GM23338 (cell line): ENCODE results near the gene GSTA2. TPM values are rescaled to one million over a fixed set of nuclear protein-coding genes. Genes with fewer than 3 reads are reported as not detected.
"Not testable (repeated sequence)": the region's sequence is repeated elsewhere in the genome, so short reads cannot be mapped to it uniquely, and the experiment has no call there.

Source experiments
- ATAC-seq: fragments of 200-7000 bp; cut with Tn5 transposase; 3 replicates; pipeline ENCODE4 v1.9.1; 2020
- DNase-seq: peaks from one replicate; pipeline ENCODE4 v3.0.0-alpha.2; 2015; ENCODE audit warnings: low spot score
- H2AFZ ChIP-seq: fragments of 200-600 bp; sonication (generic); 2 replicates; pipeline ENCODE4 v1.8.0; 2016; ENCODE audit warnings: antibody characterized with exemption, mild to moderate bottlenecking, moderate library complexity
- H3F3A ChIP-seq: fragments of 200-600 bp; sonication (generic); replicated peaks from 2 replicates; pipeline ENCODE4 v1.8.0; 2017; ENCODE audit warnings: antibody characterized with exemption, mixed run types, low read depth
- H3K27ac ChIP-seq: fragments of 200-600 bp; sonication (generic); 2 replicates; pipeline ENCODE4 v1.6.1; 2016; ENCODE audit warnings: low read depth
- H3K27me3 ChIP-seq: fragments of 200-600 bp; sonication (generic); 2 replicates; pipeline ENCODE4 v1.8.0; 2016; ENCODE audit warnings: mild to moderate bottlenecking, mixed run types, moderate library complexity; ENCODE audit not compliant: insufficient read depth
- H3K36me3 ChIP-seq: fragments of 200-600 bp; sonication (generic); 2 replicates; pipeline ENCODE4 v1.8.0; 2016; ENCODE audit warnings: mild to moderate bottlenecking; ENCODE audit not compliant: insufficient read depth
- H3K4me1 ChIP-seq: fragments of 200-600 bp; sonication (generic); 2 replicates; pipeline ENCODE4 v1.8.0; 2016; ENCODE audit warnings: mild to moderate bottlenecking, moderate library complexity; ENCODE audit not compliant: insufficient read depth
- H3K4me2 ChIP-seq: fragments of 200-600 bp; sonication (generic); 2 replicates; pipeline ENCODE4 v1.7.1; 2017; ENCODE audit warnings: mixed run types
- H3K4me3 ChIP-seq: fragments of 200-600 bp; sonication (generic); 2 replicates; pipeline ENCODE4 v1.6.1; 2016; ENCODE audit warnings: mixed run types
- H3K79me2 ChIP-seq: fragments of 200-600 bp; sonication (generic); replicated peaks from 2 replicates; pipeline ENCODE4 v1.8.0; 2017; ENCODE audit warnings: mild to moderate bottlenecking; ENCODE audit not compliant: insufficient read depth
- H3K9me2 ChIP-seq: fragments of 200-600 bp; sonication (generic); 2 replicates; pipeline ENCODE4 v1.8.0; 2017; ENCODE audit not compliant: insufficient read depth
- H4K20me1 ChIP-seq: fragments of 200-600 bp; sonication (generic); replicated peaks from 2 replicates; pipeline ENCODE4 v1.8.0; 2017; ENCODE audit warnings: mild to moderate bottlenecking; ENCODE audit not compliant: insufficient read depth
- H3K27ac Mint-ChIP-seq: 2 replicates; pipeline ENCODE4 v1.8.0; 2020; ENCODE audit warnings: inconsistent platforms, mild to moderate bottlenecking, moderate library complexity, mixed read lengths
- H3K27me3 Mint-ChIP-seq: 3 replicates; pipeline ENCODE4 v1.8.0; 2022; ENCODE audit warnings: low read depth, mild to moderate bottlenecking, moderate library complexity, mixed read lengths, inconsistent platforms; ENCODE audit not compliant: insufficient read depth, poor library complexity
- H3K36me3 Mint-ChIP-seq: 3 replicates; pipeline ENCODE4 v1.8.0; 2021; ENCODE audit warnings: low read depth, mild to moderate bottlenecking, inconsistent platforms, moderate library complexity, mixed read lengths
- H3K4me1 Mint-ChIP-seq: 3 replicates; pipeline ENCODE4 v1.8.0; 2020; ENCODE audit warnings: mild to moderate bottlenecking, inconsistent platforms, mixed read lengths
- H3K4me3 Mint-ChIP-seq: 3 replicates; pipeline ENCODE4 v1.8.0; 2021; ENCODE audit warnings: moderate library complexity, mild to moderate bottlenecking, inconsistent platforms, mixed read lengths
- H3K9me3 Mint-ChIP-seq: 3 replicates; pipeline ENCODE4 v1.8.0; 2020; ENCODE audit warnings: moderate library complexity, mild to moderate bottlenecking, inconsistent platforms, mixed read lengths
- CREB1 ChIP-seq: fragments of 250-450 bp; sonication (Bioruptor Pico); IDR thresholded peaks from 2 replicates; pipeline ENCODE4 v1.5.0; 2020; ENCODE audit warnings: low read depth, mild to moderate bottlenecking, moderate library complexity
- EZH2 ChIP-seq: fragments of 200-600 bp; sonication (generic); IDR thresholded peaks from one replicate; pipeline ENCODE4 v1.8.0; 2017; ENCODE audit warnings: antibody characterized with exemption, mild to moderate bottlenecking, low read depth; ENCODE audit not compliant: unreplicated experiment
- JUNB ChIP-seq: IDR thresholded peaks from one replicate; pipeline ENCODE4 v1.6.1; 2016; ENCODE audit warnings: antibody characterized with exemption; ENCODE audit not compliant: unreplicated experiment
- STAT1 ChIP-seq: IDR thresholded peaks from one replicate; pipeline ENCODE4 v1.6.1; 2016; ENCODE audit warnings: antibody characterized with exemption; ENCODE audit not compliant: unreplicated experiment
- ZNF114 ChIP-seq: fragments of 250-450 bp; sonication (Bioruptor Pico); IDR thresholded peaks from 2 replicates; pipeline ENCODE4 v1.5.0; 2020; ENCODE audit warnings: mild to moderate bottlenecking, moderate library complexity
- polyA plus RNA-seq: library from polyadenylated mRNA; unstranded; fragments of >200 nt; fragmentation: Nextera tagmentation; extraction: Ambion mirVana; gene quantifications from 2 replicates; pipeline ENCODE4 v1.2.1, GENCODE V29; 2016
- total RNA-seq: library from RNA; depleted of rRNA; stranded (reverse); fragments of >200 nt; shearing (Covaris generic); gene quantifications from 2 replicates; pipeline ENCODE4 v1.2.3, GENCODE V29; 2014
- TF ChIP-seq, protein P1 (sequence below): IDR thresholded peaks from 2 replicates; pipeline ENCODE4 v1.6.1; 2016; ENCODE audit warnings: antibody characterized with exemption
- TF ChIP-seq, protein P2 (sequence below): fragments of 250-450 bp; sonication (Bioruptor Pico); IDR thresholded peaks from 2 replicates; pipeline ENCODE4 v1.5.0; 2020; ENCODE audit warnings: mild to moderate bottlenecking, moderate library complexity
- TF ChIP-seq, protein P3 (sequence below): IDR thresholded peaks from one replicate; pipeline ENCODE4 v1.6.1; 2018; ENCODE audit warnings: antibody characterized with exemption; ENCODE audit not compliant: unreplicated experiment

GSTA2 gene
- total and polyA plus RNA-seq, 2 experiments from 2014 or later = not detected

DNA sequence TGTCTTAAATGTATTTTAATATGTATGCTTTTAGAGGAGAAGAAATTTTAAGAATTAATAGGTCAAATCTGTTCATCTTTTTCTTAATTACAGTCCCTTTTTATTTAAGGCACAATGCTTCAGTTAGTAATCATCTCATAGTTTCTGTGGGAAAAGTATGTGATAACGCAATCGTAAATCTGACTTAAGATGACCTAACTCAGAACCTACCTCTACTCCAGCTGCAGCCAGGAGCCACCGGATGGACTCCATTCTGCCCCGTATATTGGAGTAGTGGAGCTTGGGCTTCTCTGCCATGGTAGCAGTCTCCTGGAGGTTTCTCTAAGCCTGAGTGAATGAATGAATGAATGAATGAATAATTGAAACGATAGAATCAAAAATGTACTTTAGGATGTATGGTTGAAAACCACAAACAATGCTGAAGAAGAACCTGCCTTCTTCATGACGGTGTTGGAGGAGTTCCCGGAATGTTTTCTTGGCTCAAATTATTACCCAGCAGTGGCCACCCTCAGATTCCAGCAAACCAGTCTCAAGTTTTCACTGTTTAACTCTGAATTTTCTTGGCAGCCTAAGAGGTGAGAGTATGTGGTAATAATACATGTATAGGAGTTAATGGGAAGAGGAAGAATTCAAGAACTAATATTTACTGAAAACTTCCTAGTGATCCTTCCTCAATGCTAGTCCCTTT, 5.5 kb downstream of the GSTA2 start:
- not testable (repeated sequence) for H3K9me3 Mint-ChIP-seq, H3F3A ChIP-seq, H3K27me3 Mint-ChIP-seq, DNase-seq, H3K9me2 ChIP-seq, H3K4me2 ChIP-seq, H2AFZ ChIP-seq, H3K4me1 ChIP-seq, H4K20me1 ChIP-seq, H3K27ac ChIP-seq, H3K36me3 Mint-ChIP-seq, H3K4me1 Mint-ChIP-seq, H3K79me2 ChIP-seq, H3K27me3 ChIP-seq, ATAC-seq, H3K27ac Mint-ChIP-seq, H3K4me3 ChIP-seq, H3K4me3 Mint-ChIP-seq, H3K36me3 ChIP-seq

DNA sequence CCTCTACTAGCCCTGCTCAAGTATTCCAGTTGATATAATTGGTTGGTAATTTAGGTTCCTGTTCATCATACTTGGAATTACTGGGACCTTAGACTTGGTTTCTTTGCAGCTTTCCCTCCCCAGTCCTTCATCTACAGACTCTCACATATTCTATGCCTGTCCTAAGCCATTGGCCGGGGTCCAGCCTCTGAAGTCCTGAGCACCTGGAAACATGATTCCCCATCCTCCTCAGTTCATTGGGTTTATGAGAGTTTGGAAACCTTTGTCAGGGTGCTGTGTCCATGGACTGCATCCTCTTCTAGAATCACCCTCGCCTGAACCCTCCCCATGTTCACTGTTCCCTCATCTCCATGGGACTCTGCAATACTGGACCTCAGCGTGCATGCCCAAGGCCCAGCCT, 8.8 kb downstream of the GSTA2 start:
- H3K36me3 Mint-ChIP-seq = peaks cover 16% of the 10 kb centered on the region

More for the DNA sequence above, 8.8 kb downstream of the GSTA2 start:
- Histone ChIP-seq H3K36me3 (no peaks in the 10 kb centered on the region), H3K4me3 (no peak overlapping the region), H3K27ac (no peak overlapping the region), H4K20me1 (no peaks in the 10 kb centered on the region), H3K27me3 (no peaks in the 10 kb centered on the region), H2AFZ (no peak overlapping the region), H3K9me2 (no peaks in the 10 kb centered on the region), H3K79me2 (no peaks in the 10 kb centered on the region), H3K4me1 (no peaks in the 10 kb centered on the region), H3K4me2 (no peak overlapping the region), H3F3A (no peaks in the 10 kb centered on the region)
- Mint-ChIP-seq H3K27ac (no peak overlapping the region), H3K4me1 (peaks cover 7% of the 10 kb centered on the region), H3K27me3 (peaks cover 8% of the 10 kb centered on the region), H3K4me3 (no peak overlapping the region), H3K9me3 (peaks cover 23% of the 10 kb centered on the region)
- no peak for ATAC-seq
- DNase-seq = no peak
- TF ChIP-seq ZNF114 (CRISPR knock-in tag) = no peak
- TF ChIP-seq, protein P1, sequence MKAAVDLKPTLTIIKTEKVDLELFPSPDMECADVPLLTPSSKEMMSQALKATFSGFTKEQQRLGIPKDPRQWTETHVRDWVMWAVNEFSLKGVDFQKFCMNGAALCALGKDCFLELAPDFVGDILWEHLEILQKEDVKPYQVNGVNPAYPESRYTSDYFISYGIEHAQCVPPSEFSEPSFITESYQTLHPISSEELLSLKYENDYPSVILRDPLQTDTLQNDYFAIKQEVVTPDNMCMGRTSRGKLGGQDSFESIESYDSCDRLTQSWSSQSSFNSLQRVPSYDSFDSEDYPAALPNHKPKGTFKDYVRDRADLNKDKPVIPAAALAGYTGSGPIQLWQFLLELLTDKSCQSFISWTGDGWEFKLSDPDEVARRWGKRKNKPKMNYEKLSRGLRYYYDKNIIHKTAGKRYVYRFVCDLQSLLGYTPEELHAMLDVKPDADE = no peak
- TF ChIP-seq EZH2 = no peak
- TF ChIP-seq JUNB = no peak
- TF ChIP-seq, protein P2, sequence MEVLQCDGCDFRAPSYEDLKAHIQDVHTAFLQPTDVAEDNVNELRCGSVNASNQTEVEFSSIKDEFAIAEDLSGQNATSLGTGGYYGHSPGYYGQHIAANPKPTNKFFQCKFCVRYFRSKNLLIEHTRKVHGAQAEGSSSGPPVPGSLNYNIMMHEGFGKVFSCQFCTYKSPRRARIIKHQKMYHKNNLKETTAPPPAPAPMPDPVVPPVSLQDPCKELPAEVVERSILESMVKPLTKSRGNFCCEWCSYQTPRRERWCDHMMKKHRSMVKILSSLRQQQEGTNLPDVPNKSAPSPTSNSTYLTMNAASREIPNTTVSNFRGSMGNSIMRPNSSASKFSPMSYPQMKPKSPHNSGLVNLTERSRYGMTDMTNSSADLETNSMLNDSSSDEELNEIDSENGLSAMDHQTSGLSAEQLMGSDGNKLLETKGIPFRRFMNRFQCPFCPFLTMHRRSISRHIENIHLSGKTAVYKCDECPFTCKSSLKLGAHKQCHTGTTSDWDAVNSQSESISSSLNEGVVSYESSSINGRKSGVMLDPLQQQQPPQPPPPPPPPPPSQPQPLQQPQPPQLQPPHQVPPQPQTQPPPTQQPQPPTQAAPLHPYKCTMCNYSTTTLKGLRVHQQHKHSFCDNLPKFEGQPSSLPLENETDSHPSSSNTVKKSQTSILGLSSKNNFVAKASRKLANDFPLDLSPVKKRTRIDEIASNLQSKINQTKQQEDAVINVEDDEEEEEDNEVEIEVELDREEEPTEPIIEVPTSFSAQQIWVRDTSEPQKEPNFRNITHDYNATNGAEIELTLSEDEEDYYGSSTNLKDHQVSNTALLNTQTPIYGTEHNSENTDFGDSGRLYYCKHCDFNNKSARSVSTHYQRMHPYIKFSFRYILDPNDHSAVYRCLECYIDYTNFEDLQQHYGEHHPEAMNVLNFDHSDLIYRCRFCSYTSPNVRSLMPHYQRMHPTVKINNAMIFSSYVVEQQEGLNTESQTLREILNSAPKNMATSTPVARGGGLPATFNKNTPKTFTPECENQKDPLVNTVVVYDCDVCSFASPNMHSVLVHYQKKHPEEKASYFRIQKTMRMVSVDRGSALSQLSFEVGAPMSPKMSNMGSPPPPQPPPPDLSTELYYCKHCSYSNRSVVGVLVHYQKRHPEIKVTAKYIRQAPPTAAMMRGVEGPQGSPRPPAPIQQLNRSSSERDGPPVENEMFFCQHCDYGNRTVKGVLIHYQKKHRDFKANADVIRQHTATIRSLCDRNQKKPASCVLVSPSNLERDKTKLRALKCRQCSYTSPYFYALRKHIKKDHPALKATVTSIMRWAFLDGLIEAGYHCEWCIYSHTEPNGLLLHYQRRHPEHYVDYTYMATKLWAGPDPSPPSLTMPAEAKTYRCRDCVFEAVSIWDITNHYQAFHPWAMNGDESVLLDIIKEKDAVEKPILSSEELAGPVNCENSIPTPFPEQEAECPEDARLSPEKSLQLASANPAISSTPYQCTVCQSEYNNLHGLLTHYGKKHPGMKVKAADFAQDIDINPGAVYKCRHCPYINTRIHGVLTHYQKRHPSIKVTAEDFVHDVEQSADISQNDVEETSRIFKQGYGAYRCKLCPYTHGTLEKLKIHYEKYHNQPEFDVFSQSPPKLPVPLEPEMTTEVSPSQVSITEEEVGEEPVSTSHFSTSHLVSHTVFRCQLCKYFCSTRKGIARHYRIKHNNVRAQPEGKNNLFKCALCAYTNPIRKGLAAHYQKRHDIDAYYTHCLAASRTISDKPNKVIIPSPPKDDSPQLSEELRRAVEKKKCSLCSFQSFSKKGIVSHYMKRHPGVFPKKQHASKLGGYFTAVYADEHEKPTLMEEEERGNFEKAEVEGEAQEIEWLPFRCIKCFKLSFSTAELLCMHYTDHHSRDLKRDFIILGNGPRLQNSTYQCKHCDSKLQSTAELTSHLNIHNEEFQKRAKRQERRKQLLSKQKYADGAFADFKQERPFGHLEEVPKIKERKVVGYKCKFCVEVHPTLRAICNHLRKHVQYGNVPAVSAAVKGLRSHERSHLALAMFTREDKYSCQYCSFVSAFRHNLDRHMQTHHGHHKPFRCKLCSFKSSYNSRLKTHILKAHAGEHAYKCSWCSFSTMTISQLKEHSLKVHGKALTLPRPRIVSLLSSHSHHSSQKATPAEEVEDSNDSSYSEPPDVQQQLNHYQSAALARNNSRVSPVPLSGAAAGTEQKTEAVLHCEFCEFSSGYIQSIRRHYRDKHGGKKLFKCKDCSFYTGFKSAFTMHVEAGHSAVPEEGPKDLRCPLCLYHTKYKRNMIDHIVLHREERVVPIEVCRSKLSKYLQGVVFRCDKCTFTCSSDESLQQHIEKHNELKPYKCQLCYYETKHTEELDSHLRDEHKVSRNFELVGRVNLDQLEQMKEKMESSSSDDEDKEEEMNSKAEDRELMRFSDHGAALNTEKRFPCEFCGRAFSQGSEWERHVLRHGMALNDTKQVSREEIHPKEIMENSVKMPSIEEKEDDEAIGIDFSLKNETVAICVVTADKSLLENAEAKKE (CRISPR knock-in tag) = no peak
- TF ChIP-seq, protein P3, sequence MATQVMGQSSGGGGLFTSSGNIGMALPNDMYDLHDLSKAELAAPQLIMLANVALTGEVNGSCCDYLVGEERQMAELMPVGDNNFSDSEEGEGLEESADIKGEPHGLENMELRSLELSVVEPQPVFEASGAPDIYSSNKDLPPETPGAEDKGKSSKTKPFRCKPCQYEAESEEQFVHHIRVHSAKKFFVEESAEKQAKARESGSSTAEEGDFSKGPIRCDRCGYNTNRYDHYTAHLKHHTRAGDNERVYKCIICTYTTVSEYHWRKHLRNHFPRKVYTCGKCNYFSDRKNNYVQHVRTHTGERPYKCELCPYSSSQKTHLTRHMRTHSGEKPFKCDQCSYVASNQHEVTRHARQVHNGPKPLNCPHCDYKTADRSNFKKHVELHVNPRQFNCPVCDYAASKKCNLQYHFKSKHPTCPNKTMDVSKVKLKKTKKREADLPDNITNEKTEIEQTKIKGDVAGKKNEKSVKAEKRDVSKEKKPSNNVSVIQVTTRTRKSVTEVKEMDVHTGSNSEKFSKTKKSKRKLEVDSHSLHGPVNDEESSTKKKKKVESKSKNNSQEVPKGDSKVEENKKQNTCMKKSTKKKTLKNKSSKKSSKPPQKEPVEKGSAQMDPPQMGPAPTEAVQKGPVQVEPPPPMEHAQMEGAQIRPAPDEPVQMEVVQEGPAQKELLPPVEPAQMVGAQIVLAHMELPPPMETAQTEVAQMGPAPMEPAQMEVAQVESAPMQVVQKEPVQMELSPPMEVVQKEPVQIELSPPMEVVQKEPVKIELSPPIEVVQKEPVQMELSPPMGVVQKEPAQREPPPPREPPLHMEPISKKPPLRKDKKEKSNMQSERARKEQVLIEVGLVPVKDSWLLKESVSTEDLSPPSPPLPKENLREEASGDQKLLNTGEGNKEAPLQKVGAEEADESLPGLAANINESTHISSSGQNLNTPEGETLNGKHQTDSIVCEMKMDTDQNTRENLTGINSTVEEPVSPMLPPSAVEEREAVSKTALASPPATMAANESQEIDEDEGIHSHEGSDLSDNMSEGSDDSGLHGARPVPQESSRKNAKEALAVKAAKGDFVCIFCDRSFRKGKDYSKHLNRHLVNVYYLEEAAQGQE = no peak
- TF ChIP-seq STAT1 = no peak
- no peak for TF ChIP-seq CREB1 (CRISPR knock-in tag)
